Glomerular visceral epithelial cell (primary cell): ENCODE data around the gene SEZ6L2.
"Not testable (repeated sequence)": the region's sequence is repeated elsewhere in the genome, so short reads cannot be mapped to it uniquely, and the experiment has no call there.

Experiments used
- DNase-seq: peaks from one replicate; pipeline ENCODE4 v3.0.0-alpha.2; 2016; ENCODE audit errors: extremely low spot score

The SEZ6L2 gene

GRCh38 chr16:29899516-29900101 lies at the start of gene SEZ6L2:
Gene SEZ6L2 (minus strand): TSS chr16:29899550. CDS start chr16:29899019, 531 bp downstream.
- DNase-seq = peak; percentile 92

- no peak for DNase-seq
Observed at GRCh38 chr16:29947897-29948296, 48.5 kb upstream of the SEZ6L2 start.

- DNase-seq = peak; percentile 95
Observed at GRCh38 chr16:29943846-29944799, 44.8 kb upstream of the SEZ6L2 start.

GRCh38 chr16:29940656-29941055 lies 41.3 kb upstream of the SEZ6L2 start:
- DNase-seq = no peak

- not testable (repeated sequence) for DNase-seq
Observed at GRCh38 chr16:29931750-29932149, 32.4 kb upstream of the SEZ6L2 start.

GRCh38 chr16:29927070-29927905 lies 27.9 kb upstream of the SEZ6L2 start:
- no peak for DNase-seq

GRCh38 chr16:29926711-29927052 lies 27.3 kb upstream of the SEZ6L2 start:
- peak; percentile 31 for DNase-seq

GRCh38 chr16:29925781-29926710 lies 26.7 kb upstream of the SEZ6L2 start, which contains the start of gene KCTD13:
Gene KCTD13 (minus strand): TSS chr16:29926226. CDS start chr16:29926033, 193 bp downstream.
- peak; percentile 87 for DNase-seq

- DNase-seq = peak; percentile 7
Observed at GRCh38 chr16:29925105-29925756, 25.9 kb upstream of the SEZ6L2 start.

GRCh38 chr16:29922986-29923501 lies 23.7 kb upstream of the SEZ6L2 start:
- no peak for DNase-seq

- DNase-seq = no peak
Observed at GRCh38 chr16:29922326-29922725, 23.0 kb upstream of the SEZ6L2 start.

- DNase-seq = no peak
Observed at GRCh38 chr16:29921034-29921385, 21.7 kb upstream of the SEZ6L2 start.

GRCh38 chr16:29920288-29921033 lies 21.1 kb upstream of the SEZ6L2 start:
- no peak for DNase-seq

- DNase-seq = no peak
Observed at GRCh38 chr16:29916979-29917378, 17.6 kb upstream of the SEZ6L2 start.

GRCh38 chr16:29915590-29916247 lies 16.4 kb upstream of the SEZ6L2 start:
- DNase-seq = peak; percentile 59

- DNase-seq = no peak
Observed at GRCh38 chr16:29913514-29913913, 14.2 kb upstream of the SEZ6L2 start.

GRCh38 chr16:29912087-29912486 lies 12.7 kb upstream of the SEZ6L2 start:
- DNase-seq = no peak

GRCh38 chr16:29911676-29912010 lies 12.3 kb upstream of the SEZ6L2 start:
- DNase-seq = no peak
